CD4-positive, alpha-beta memory T cell (primary cell): ENCODE results near the gene DNM3. TPM values are rescaled to one million over a fixed set of nuclear protein-coding genes. Genes with fewer than 3 reads are reported as not detected.

ENCODE experiments used
- CTCF ChIA-PET: fragments of 350-600 bp; sonication (Branson Sonifier 250); formaldehyde crosslinking; loops from one replicate; lab custom pipeline; 2021; ENCODE audit warnings: inconsistent platforms; ENCODE audit not compliant: partially characterized antibody; lab: Charles Lee
- POLR2A ChIA-PET: fragments of 350-600 bp; sonication (Branson Sonifier 250); formaldehyde crosslinking; loops from one replicate; lab custom pipeline; 2021; ENCODE audit not compliant: partially characterized antibody; lab: Charles Lee
- DNase-seq, 5 donors: peaks; one replicate each; pipeline versions ENCODE4 v3.0.0 to v3.0.0-alpha.2; 2020 to 2022; ENCODE audit warnings: mixed read lengths in 1 of 5
- H3K27ac ChIP-seq: one replicate; pipeline ENCODE4 v1.7.0; 2013; ENCODE audit warnings: low read depth, low read length
- H3K27me3 ChIP-seq: 2 replicates; pipeline ENCODE4 v1.7.0; 2013; ENCODE audit warnings: mild to moderate bottlenecking, low read length, moderate library complexity; ENCODE audit not compliant: insufficient read depth
- H3K36me3 ChIP-seq: 2 replicates; pipeline ENCODE4 v1.7.0; 2013; ENCODE audit warnings: mild to moderate bottlenecking, low read length, moderate library complexity; ENCODE audit not compliant: insufficient read depth
- H3K4me1 ChIP-seq: 2 replicates; pipeline ENCODE4 v1.7.0; 2013; ENCODE audit warnings: mild to moderate bottlenecking, low read length, moderate library complexity; ENCODE audit not compliant: insufficient read depth
- H3K4me3 ChIP-seq, 2 donors: one replicate each; pipeline ENCODE4 v1.7.0; 2013; ENCODE audit warnings: low read length in 2 of 2, mild to moderate bottlenecking in 1 of 2
- H3K9me3 ChIP-seq, 2 donors: one replicate each; pipeline ENCODE4 v1.7.0; 2013; ENCODE audit warnings: low read length in 2 of 2, control low read depth in 1 of 2; ENCODE audit not compliant: control insufficient read depth in 1 of 2
- H3K27ac Mint-ChIP-seq, 7 donors: one replicate each; pipeline ENCODE4 v1.8.0; 2020 to 2021; ENCODE audit warnings: mixed read lengths in 7 of 7, mild to moderate bottlenecking in 6 of 7, inconsistent platforms in 3 of 7, moderate library complexity in 3 of 7
- H3K27me3 Mint-ChIP-seq, 2 donors: one replicate each; pipeline ENCODE4 v1.8.0; 2020 to 2021; ENCODE audit warnings: mixed read lengths in 2 of 2
- H3K36me3 Mint-ChIP-seq, 2 donors: one replicate each; pipeline ENCODE4 v1.8.0; 2020 to 2021; ENCODE audit warnings: mixed read lengths in 2 of 2, inconsistent platforms in 1 of 2, mild to moderate bottlenecking in 1 of 2
- H3K4me1 Mint-ChIP-seq, 4 donors: one replicate each; pipeline ENCODE4 v1.8.0; 2020 to 2021; ENCODE audit warnings: mixed read lengths in 4 of 4, mild to moderate bottlenecking in 1 of 4
- H3K4me3 Mint-ChIP-seq, 8 donors: one replicate each; pipeline ENCODE4 v1.8.0; 2020 to 2021; ENCODE audit warnings: mixed read lengths in 8 of 8, mild to moderate bottlenecking in 7 of 8, moderate library complexity in 6 of 8, inconsistent platforms in 3 of 8
- H3K9me3 Mint-ChIP-seq, 8 donors: one replicate each; pipeline ENCODE4 v1.8.0; 2020 to 2021; ENCODE audit warnings: mixed read lengths in 8 of 8, mild to moderate bottlenecking in 5 of 8, inconsistent platforms in 3 of 8, moderate library complexity in 1 of 8
- intact Hi-C: fragments of 100-400 bp; cut with micrococcal nuclease; formaldehyde crosslinking; loops from one replicate; pipeline ENCODE4 v1.15.1; 2023
- polyA plus RNA-seq, 2 donors: library from polyadenylated mRNA; unstranded; fragments of 300-500 nt; fragmentation: Illumina TruSeq; gene quantifications; one replicate each; pipeline ENCODE4 v1.2.3, GENCODE V29; 2021
- total RNA-seq, 2 experiments: library from RNA; stranded (reverse); gene quantifications; one replicate each; pipeline ENCODE4 v1.2.3, GENCODE V29; 2021

The DNM3 gene
- total and polyA plus RNA-seq, 4 experiments from 2014 or later: 0.37 to 2.7 (median 1.4) TPM

- peaks cover 0 to 7% (median 4%) of the 10 kb centered on the region in 4 donors for H3K4me1 Mint-ChIP-seq
- H3K4me3 Mint-ChIP-seq: no peak overlapping the region
- no peaks in the 10 kb centered on the region for H3K27me3 ChIP-seq
- H3K36me3 ChIP-seq: no peaks in the 10 kb centered on the region
- H3K9me3 Mint-ChIP-seq: peaks cover 0 to 2% (median 0%) of the 10 kb centered on the region in 8 donors
- no peak overlapping the region for H3K4me3 ChIP-seq
- no peak overlapping the region for H3K27ac ChIP-seq
- no peak for DNase-seq
- H3K4me1 ChIP-seq: no peaks in the 10 kb centered on the region
- no peaks in the 10 kb centered on the region for H3K9me3 ChIP-seq
- no peaks in the 10 kb centered on the region for H3K36me3 Mint-ChIP-seq
- intact Hi-C loops: no loop called here
- ChIA-PET CTCF (interaction anchor here (1.2 kb wide), 1 partner anchor 257 kb away, joined by 3 read pairs; no protein-coding TSS in a partner anchor), POLR2A (no interaction called here)
- no peak overlapping the region for H3K27ac Mint-ChIP-seq
- no peaks in the 10 kb centered on the region for H3K27me3 Mint-ChIP-seq
Measured at GRCh38 chr1:172142324-172142723, 301.0 kb downstream of the DNM3 start.

- H3K36me3 Mint-ChIP-seq: no peaks in the 10 kb centered on the region
- Histone ChIP-seq H3K27ac (no peak overlapping the region), H3K4me1 (no peaks in the 10 kb centered on the region), H3K9me3 (no peaks in the 10 kb centered on the region), H3K4me3 (no peak overlapping the region), H3K36me3 (no peaks in the 10 kb centered on the region), H3K27me3 (no peaks in the 10 kb centered on the region)
- DNase-seq: no peak
- no peaks in the 10 kb centered on the region for H3K27me3 Mint-ChIP-seq
- H3K27ac Mint-ChIP-seq: no peak overlapping the region
- intact Hi-C loops: no loop called here
- ChIA-PET POLR2A (no interaction called here), CTCF (interaction anchor here (1.2 kb wide), 1 partner anchor 256 kb away, joined by 3 read pairs; no protein-coding TSS in a partner anchor)
- H3K4me1 Mint-ChIP-seq: peaks cover 0 to 7% (median 4%) of the 10 kb centered on the region in 4 donors
- no peak overlapping the region for H3K4me3 Mint-ChIP-seq
- peaks cover 0 to 2% (median 0%) of the 10 kb centered on the region in 8 donors for H3K9me3 Mint-ChIP-seq
Measured at GRCh38 chr1:172143384-172144055, 302.2 kb downstream of the DNM3 start.

- H3K4me1 ChIP-seq: no peaks in the 10 kb centered on the region
- Mint-ChIP-seq H3K9me3 (peaks cover 0 to 2% (median 0%) of the 10 kb centered on the region in 8 donors), H3K36me3 (no peaks in the 10 kb centered on the region), H3K27ac (no peak overlapping the region), H3K4me1 (peaks cover 0 to 7% (median 4%) of the 10 kb centered on the region in 4 donors), H3K4me3 (no peak overlapping the region), H3K27me3 (no peaks in the 10 kb centered on the region)
- POLR2A ChIA-PET: no interaction called here
- no peaks in the 10 kb centered on the region for H3K36me3 ChIP-seq
- no peak for DNase-seq
- CTCF ChIA-PET: no interaction called here
- no peak overlapping the region for H3K27ac ChIP-seq
- no peak overlapping the region for H3K4me3 ChIP-seq
- no peaks in the 10 kb centered on the region for H3K9me3 ChIP-seq
- intact Hi-C loops: no loop called here
- H3K27me3 ChIP-seq: no peaks in the 10 kb centered on the region
Measured at GRCh38 chr1:172144445-172145061, 303.3 kb downstream of the DNM3 start.

- Histone ChIP-seq H3K4me1 (no peaks in the 10 kb centered on the region), H3K4me3 (no peak overlapping the region), H3K36me3 (no peaks in the 10 kb centered on the region), H3K9me3 (no peaks in the 10 kb centered on the region), H3K27ac (no peak overlapping the region), H3K27me3 (no peaks in the 10 kb centered on the region)
- no peak overlapping the region for H3K27ac Mint-ChIP-seq
- POLR2A ChIA-PET: no interaction called here
- no peaks in the 10 kb centered on the region for H3K36me3 Mint-ChIP-seq
- CTCF ChIA-PET: no interaction called here
- DNase-seq: no peak
- H3K9me3 Mint-ChIP-seq: peaks cover 0 to 2% (median 0%) of the 10 kb centered on the region in 8 donors
- intact Hi-C loops: no loop called here
- peaks cover 0 to 7% (median 4%) of the 10 kb centered on the region in 4 donors for H3K4me1 Mint-ChIP-seq
- H3K4me3 Mint-ChIP-seq: no peak overlapping the region
- no peaks in the 10 kb centered on the region for H3K27me3 Mint-ChIP-seq
Measured at GRCh38 chr1:172145231-172145651, 303.9 kb downstream of the DNM3 start.

GRCh38 chr1:172145656-172146055 lies 304.4 kb downstream of the DNM3 start:
- ChIA-PET POLR2A (no interaction called here), CTCF (no interaction called here)
- no peak for DNase-seq
- Histone ChIP-seq H3K27me3 (no peaks in the 10 kb centered on the region), H3K4me1 (no peaks in the 10 kb centered on the region), H3K27ac (no peak overlapping the region), H3K36me3 (no peaks in the 10 kb centered on the region), H3K4me3 (no peak overlapping the region), H3K9me3 (no peaks in the 10 kb centered on the region)
- H3K4me1 Mint-ChIP-seq: peaks cover 0 to 7% (median 4%) of the 10 kb centered on the region in 4 donors
- H3K36me3 Mint-ChIP-seq: no peaks in the 10 kb centered on the region
- no peak overlapping the region for H3K4me3 Mint-ChIP-seq
- H3K27me3 Mint-ChIP-seq: no peaks in the 10 kb centered on the region
- intact Hi-C loops: no loop called here
- peaks cover 0 to 2% (median 0%) of the 10 kb centered on the region in 8 donors for H3K9me3 Mint-ChIP-seq
- H3K27ac Mint-ChIP-seq: no peak overlapping the region

GRCh38 chr1:172146141-172146850 lies 305.0 kb downstream of the DNM3 start:
- H3K27ac ChIP-seq: no peak overlapping the region
- Mint-ChIP-seq H3K36me3 (no peaks in the 10 kb centered on the region), H3K9me3 (peaks cover 0 to 2% (median 0%) of the 10 kb centered on the region in 8 donors), H3K4me3 (no peak overlapping the region), H3K4me1 (peaks cover 0 to 7% (median 4%) of the 10 kb centered on the region in 4 donors), H3K27me3 (no peaks in the 10 kb centered on the region), H3K27ac (no peak overlapping the region)
- ChIA-PET CTCF (no interaction called here), POLR2A (no interaction called here)
- no peaks in the 10 kb centered on the region for H3K36me3 ChIP-seq
- H3K4me1 ChIP-seq: no peaks in the 10 kb centered on the region
- no peak for DNase-seq
- no peaks in the 10 kb centered on the region for H3K27me3 ChIP-seq
- intact Hi-C loops: no loop called here
- no peaks in the 10 kb centered on the region for H3K9me3 ChIP-seq
- no peak overlapping the region for H3K4me3 ChIP-seq

GRCh38 chr1:172147541-172147940 lies 306.2 kb downstream of the DNM3 start:
- Histone ChIP-seq H3K4me3 (no peak overlapping the region), H3K36me3 (no peaks in the 10 kb centered on the region), H3K9me3 (no peaks in the 10 kb centered on the region), H3K27ac (no peak overlapping the region), H3K4me1 (no peaks in the 10 kb centered on the region), H3K27me3 (no peaks in the 10 kb centered on the region)
- no peak overlapping the region for H3K27ac Mint-ChIP-seq
- ChIA-PET POLR2A (no interaction called here), CTCF (interaction anchor here (1.3 to 3.4 kb wide), 3 partner anchors 10 to 252 kb away, joined by 4 to 12 read pairs (median 8); no protein-coding TSS in a partner anchor)
- peaks cover 0 to 7% (median 4%) of the 10 kb centered on the region in 4 donors for H3K4me1 Mint-ChIP-seq
- no peak for DNase-seq
- no peak overlapping the region for H3K4me3 Mint-ChIP-seq
- intact Hi-C loops: no loop called here
- peaks cover 0 to 2% (median 0%) of the 10 kb centered on the region in 8 donors for H3K9me3 Mint-ChIP-seq
- H3K36me3 Mint-ChIP-seq: no peaks in the 10 kb centered on the region
- H3K27me3 Mint-ChIP-seq: no peaks in the 10 kb centered on the region
